HG03342 (cell line): Measurements from ENCODE around the gene WDR48.

ENCODE experiments used
- ATAC-seq: cut with Tn5 transposase; IDR thresholded peaks from one replicate; pipeline ENCODE4 v1.9.1; 2021; ENCODE audit warnings: mild to moderate bottlenecking, moderate library complexity; ENCODE audit not compliant: unreplicated experiment

WDR48 gene

GRCh38 chr3:39062180-39062579 lies 10.4 kb downstream of the WDR48 start:
- no peak for ATAC-seq

GRCh38 chr3:39063143-39063542 lies 11.3 kb downstream of the WDR48 start:
- ATAC-seq = no peak

- no peak for ATAC-seq
These were observed 12.8 kb downstream of the WDR48 start for GRCh38 chr3:39064646-39065045.

GRCh38 chr3:39065197-39065596 lies 13.4 kb downstream of the WDR48 start:
- peak; percentile 98 for ATAC-seq

- ATAC-seq = no peak
These were observed 15.5 kb downstream of the WDR48 start for GRCh38 chr3:39067286-39067685.

- ATAC-seq = no peak
These were observed 16.7 kb downstream of the WDR48 start for GRCh38 chr3:39068556-39068955.

- no peak for ATAC-seq
These were observed 24.1 kb downstream of the WDR48 start for GRCh38 chr3:39075910-39076309.

- ATAC-seq = no peak
These were observed 27.7 kb downstream of the WDR48 start for GRCh38 chr3:39079530-39079929.

- no peak for ATAC-seq
These were observed 28.2 kb downstream of the WDR48 start for GRCh38 chr3:39080026-39080425.

- no peak for ATAC-seq
These were observed 31.0 kb downstream of the WDR48 start for GRCh38 chr3:39082666-39083313.

GRCh38 chr3:39086144-39086543 lies 34.3 kb downstream of the WDR48 start:
- no peak for ATAC-seq

- no peak for ATAC-seq
These were observed 36.6 kb downstream of the WDR48 start for GRCh38 chr3:39088456-39088855.

GRCh38 chr3:39088889-39089288 lies 37.1 kb downstream of the WDR48 start:
- no peak for ATAC-seq

GRCh38 chr3:39090922-39091321 lies 39.1 kb downstream of the WDR48 start:
- no peak for ATAC-seq

GRCh38 chr3:39094851-39095677 lies 43.2 kb downstream of the WDR48 start:
- no peak for ATAC-seq

GRCh38 chr3:39095778-39096177 lies 44.0 kb downstream of the WDR48 start:
- no peak for ATAC-seq

GRCh38 chr3:39096775-39097174 lies 45.0 kb downstream of the WDR48 start:
- no peak for ATAC-seq

GRCh38 chr3:39097716-39098472 lies 46.1 kb downstream of the WDR48 start:
- no peak for ATAC-seq

- no peak for ATAC-seq
These were observed 46.7 kb downstream of the WDR48 start for GRCh38 chr3:39098473-39099000.

GRCh38 chr3:39099242-39099641 lies 47.4 kb downstream of the WDR48 start:
- no peak for ATAC-seq

- no peak for ATAC-seq
These were observed 48.1 kb downstream of the WDR48 start for GRCh38 chr3:39099738-39100499.
